ENCODE results near the gene NTNG1. TPM values are rescaled to one million over a fixed set of nuclear protein-coding genes. Genes with fewer than 3 reads are reported as not detected.

Gene NTNG1
- total RNA-seq, 1 donor from 2014 or later: 0.83 TPM

- no peak for DNase-seq (ENCODE audit: low spot score in 2 of 2, unreplicated experiment in 2 of 2)
- Mint-ChIP-seq H3K4me3 (no peak overlapping the region), H3K9me3 (peaks cover 4% of the 10 kb centered on the region), H3K36me3 (no peaks in the 10 kb centered on the region), H3K27me3 (ENCODE audit: low read depth) (no peaks in the 10 kb centered on the region), H3K27ac (no peak overlapping the region), H3K4me1 (peaks cover 7% of the 10 kb centered on the region)
- no peak for TF ChIP-seq CTCF (IDR thresholded peaks at IDR 0.05; ENCODE audit: unreplicated experiment)
Observed at GRCh38 chr1:107187399-107187798, 46.6 kb downstream of the NTNG1 start.

- Mint-ChIP-seq H3K4me1 (peaks cover 2% of the 10 kb centered on the region), H3K4me3 (no peak overlapping the region), H3K27ac (no peak overlapping the region), H3K9me3 (peaks cover 4% of the 10 kb centered on the region), H3K36me3 (no peaks in the 10 kb centered on the region), H3K27me3 (ENCODE audit: low read depth) (no peaks in the 10 kb centered on the region)
- no peak for DNase-seq (ENCODE audit: low spot score in 2 of 2, unreplicated experiment in 2 of 2)
- no peak for TF ChIP-seq CTCF (IDR thresholded peaks at IDR 0.05; ENCODE audit: unreplicated experiment)
Observed at GRCh38 chr1:107188160-107188559, 47.3 kb downstream of the NTNG1 start.

- no peaks in the 10 kb centered on the region for H3K36me3 Mint-ChIP-seq
- peaks cover 20% of the 10 kb centered on the region for H3K4me1 Mint-ChIP-seq
- DNase-seq (ENCODE audit: low spot score in 2 of 2, unreplicated experiment in 2 of 2): no peak
- no peak overlapping the region for H3K27ac Mint-ChIP-seq
- peaks cover 4% of the 10 kb centered on the region for H3K9me3 Mint-ChIP-seq
- H3K4me3 Mint-ChIP-seq: no peak overlapping the region
- TF ChIP-seq CTCF (IDR thresholded peaks at IDR 0.05; ENCODE audit: unreplicated experiment): no peak
- no peaks in the 10 kb centered on the region for H3K27me3 Mint-ChIP-seq (ENCODE audit: low read depth)
Observed at GRCh38 chr1:107194380-107194779, 53.5 kb downstream of the NTNG1 start.

- no peak for TF ChIP-seq CTCF (IDR thresholded peaks at IDR 0.05; ENCODE audit: unreplicated experiment)
- H3K9me3 Mint-ChIP-seq: no peaks in the 10 kb centered on the region
- H3K4me1 Mint-ChIP-seq: peaks cover 20% of the 10 kb centered on the region
- H3K36me3 Mint-ChIP-seq: no peaks in the 10 kb centered on the region
- no peaks in the 10 kb centered on the region for H3K27me3 Mint-ChIP-seq (ENCODE audit: low read depth)
- H3K27ac Mint-ChIP-seq: peak overlapping the region; percentile 40
- no peak for DNase-seq (ENCODE audit: low spot score in 2 of 2, unreplicated experiment in 2 of 2)
- H3K4me3 Mint-ChIP-seq: no peak overlapping the region
Observed at GRCh38 chr1:107195476-107195875, 54.6 kb downstream of the NTNG1 start.

GRCh38 chr1:107196973-107197562 is 56.2 kb downstream of the NTNG1 start:
- no peak for DNase-seq (ENCODE audit: low spot score in 2 of 2, unreplicated experiment in 2 of 2)
- peak; percentile 62 for TF ChIP-seq CTCF (IDR thresholded peaks at IDR 0.05; ENCODE audit: unreplicated experiment)
- peaks cover 20% of the 10 kb centered on the region for H3K4me1 Mint-ChIP-seq
- no peak overlapping the region for H3K4me3 Mint-ChIP-seq
- no peak overlapping the region for H3K27ac Mint-ChIP-seq
- no peaks in the 10 kb centered on the region for H3K27me3 Mint-ChIP-seq (ENCODE audit: low read depth)
- no peaks in the 10 kb centered on the region for H3K36me3 Mint-ChIP-seq
- H3K9me3 Mint-ChIP-seq: peaks cover 9% of the 10 kb centered on the region

GRCh38 chr1:107198561-107198960 is 57.7 kb downstream of the NTNG1 start:
- no peak for DNase-seq (ENCODE audit: low spot score in 2 of 2, unreplicated experiment in 2 of 2)
- TF ChIP-seq CTCF (IDR thresholded peaks at IDR 0.05; ENCODE audit: unreplicated experiment): no peak

More at GRCh38 chr1:107198561-107198960, 57.7 kb downstream of the NTNG1 start:
- peak overlapping the region; percentile 22 for H3K27ac Mint-ChIP-seq
- no peak overlapping the region for H3K4me3 Mint-ChIP-seq
- H3K36me3 Mint-ChIP-seq: no peaks in the 10 kb centered on the region
- peaks cover 13% of the 10 kb centered on the region for H3K9me3 Mint-ChIP-seq
- H3K4me1 Mint-ChIP-seq: peaks cover 20% of the 10 kb centered on the region
- no peaks in the 10 kb centered on the region for H3K27me3 Mint-ChIP-seq (ENCODE audit: low read depth)
